GM20000 (cell line): ENCODE data around the gene FETUB.
"Not testable (repeated sequence)": the region's sequence is repeated elsewhere in the genome, so short reads cannot be mapped to it uniquely, and the experiment has no call there.

ENCODE experiments used
- DNase-seq: peaks from one replicate; pipeline ENCODE4 v3.0.0; 2012; ENCODE audit warnings: low spot score
- CTCF ChIP-seq: IDR thresholded peaks from 2 replicates; pipeline ENCODE4 v1.5.1; 2012; ENCODE audit warnings: mild to moderate bottlenecking, control low read depth; ENCODE audit errors: extremely low read depth, missing control alignments

FETUB gene

GRCh38 chr3:186627852-186628414 is 12.3 kb upstream of the FETUB start:
- TF ChIP-seq CTCF, result no peak
- DNase-seq, result no peak

GRCh38 chr3:186628756-186629155 is 11.4 kb upstream of the FETUB start:
- no peak for TF ChIP-seq CTCF

GRCh38 chr3:186630950-186631641 is 9.1 kb upstream of the FETUB start:
- no peak for TF ChIP-seq CTCF
- no peak for DNase-seq

More at GRCh38 chr3:186628756-186629155, 11.4 kb upstream of the FETUB start:
- DNase-seq, result no peak

GRCh38 chr3:186633481-186633880 is 6.7 kb upstream of the FETUB start:
- no peak for DNase-seq
- TF ChIP-seq CTCF, result no peak

- DNase-seq, result not testable (repeated sequence)
Measured at GRCh38 chr3:186634207-186634606, 6.0 kb upstream of the FETUB start.

- DNase-seq, result no peak
- TF ChIP-seq CTCF, result no peak
Measured at GRCh38 chr3:186635532-186635931, 4.7 kb upstream of the FETUB start.

- TF ChIP-seq CTCF, result no peak
- DNase-seq, result no peak
Measured at GRCh38 chr3:186636536-186636935, 3.7 kb upstream of the FETUB start.

- no peak for DNase-seq
- TF ChIP-seq CTCF, result no peak
Measured at GRCh38 chr3:186637686-186638085, 2.5 kb upstream of the FETUB start.
